Skeletal muscle tissue (tissue), 4 donors: ENCODE data around the gene COBLL1. TPM values are rescaled to one million over a fixed set of nuclear protein-coding genes. Genes with fewer than 3 reads are reported as not detected.

Experiments used
- H3K27ac ChIP-seq: one replicate; pipeline ENCODE4 v1.7.0; 2013; ENCODE audit warnings: mild to moderate bottlenecking, low read depth, low read length, inconsistent platforms
- H3K27me3 ChIP-seq, 3 donors: one replicate each; pipeline ENCODE4 v1.7.0; 2013; ENCODE audit warnings: low read length in 3 of 3; ENCODE audit not compliant: control insufficient read depth in 3 of 3, insufficient read depth in 3 of 3
- H3K36me3 ChIP-seq, 3 donors: one replicate each; pipeline ENCODE4 v1.7.0; 2013; ENCODE audit warnings: low read length in 3 of 3; ENCODE audit not compliant: control insufficient read depth in 3 of 3, insufficient read depth in 3 of 3
- H3K4me1 ChIP-seq, 3 donors: one replicate each; pipeline ENCODE4 v1.7.0; 2013; ENCODE audit warnings: low read length in 3 of 3, mild to moderate bottlenecking in 3 of 3; ENCODE audit not compliant: control insufficient read depth in 3 of 3, insufficient read depth in 3 of 3
- H3K4me3 ChIP-seq, 3 donors: one replicate each; pipeline ENCODE4 v1.7.0; 2013; ENCODE audit warnings: low read length in 3 of 3
- H3K9ac ChIP-seq, 3 donors: one replicate each; pipeline ENCODE4 v1.7.0; 2013; ENCODE audit warnings: low read length in 3 of 3, mild to moderate bottlenecking in 3 of 3, moderate library complexity in 2 of 3, low read depth in 1 of 3
- H3K9me3 ChIP-seq, 3 donors: one replicate each; pipeline ENCODE4 v1.7.0; 2013; ENCODE audit warnings: low read length in 3 of 3; ENCODE audit not compliant: control insufficient read depth in 3 of 3
- total RNA-seq: library from RNA; depleted of rRNA; stranded (reverse); fragments of >200 nt; gene quantifications from one replicate; pipeline ENCODE4 v1.2.3, GENCODE V29; 2014
- donor health status: Osteomylitis.

COBLL1 gene
- total RNA-seq, 1 donor from 2014 or later: 11.0 TPM

GRCh38 chr2:164821338-164821737, 20.3 kb downstream of the COBLL1 start:
- Histone ChIP-seq H3K36me3 (no peaks in the 10 kb centered on the region), H3K9ac (no peak overlapping the region), H3K9me3 (no peaks in the 10 kb centered on the region), H3K27ac (no peak overlapping the region), H3K27me3 (no peaks in the 10 kb centered on the region), H3K4me1 (peaks cover 0 to 7% (median under 1%) of the 10 kb centered on the region in 3 donors), H3K4me3 (no peak overlapping the region)

DNA sequence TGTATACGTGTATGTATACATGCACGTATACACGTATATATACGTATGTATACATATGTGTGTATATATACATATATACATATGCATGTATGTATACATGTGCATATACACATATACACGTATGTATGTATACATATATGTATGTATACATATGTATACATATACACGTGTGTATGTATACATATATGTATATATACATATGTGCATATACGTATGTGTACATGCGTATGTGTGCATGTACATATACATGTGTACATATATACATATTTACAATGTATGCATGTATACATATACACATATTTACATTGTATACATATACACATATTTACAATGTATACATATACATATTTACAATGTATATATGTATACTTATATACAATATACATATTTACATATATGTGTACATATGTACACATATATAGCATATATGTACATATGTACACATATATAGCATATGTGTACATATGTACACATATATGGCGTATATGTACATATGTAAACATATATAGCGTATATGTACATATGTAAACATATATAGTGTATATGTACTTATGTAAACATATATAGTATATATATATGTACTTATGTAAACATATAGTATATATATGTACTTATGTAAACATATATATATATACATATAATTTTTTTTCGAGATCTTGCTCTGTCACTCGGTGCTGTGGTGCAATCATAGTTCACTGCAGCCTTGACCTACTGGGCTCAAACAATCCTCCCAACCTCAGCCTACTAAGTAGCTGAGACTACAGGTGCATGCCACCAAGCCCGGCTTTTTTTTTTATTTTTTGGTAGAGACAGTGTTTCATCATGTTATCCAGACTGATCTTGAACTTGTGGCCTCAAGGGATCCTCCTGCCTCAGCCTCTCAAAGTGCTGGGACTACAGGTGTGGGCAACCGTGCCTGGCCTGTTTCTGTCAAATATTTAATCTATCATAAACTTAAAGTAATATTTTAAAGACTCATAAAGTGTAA, 23.2 kb downstream of the COBLL1 start:
- no peaks in the 10 kb centered on the region for H3K27me3 ChIP-seq

GRCh38 chr2:164816900-164817299, 24.7 kb downstream of the COBLL1 start:
- Histone ChIP-seq H3K4me3 (no peak overlapping the region), H3K36me3 (no peaks in the 10 kb centered on the region), H3K27ac (no peak overlapping the region), H3K9me3 (no peaks in the 10 kb centered on the region), H3K27me3 (no peaks in the 10 kb centered on the region), H3K9ac (no peak overlapping the region), H3K4me1 (no peaks in the 10 kb centered on the region)

More for the DNA sequence above, 23.2 kb downstream of the COBLL1 start:
- Histone ChIP-seq H3K36me3 (no peaks in the 10 kb centered on the region), H3K9ac (no peak overlapping the region), H3K9me3 (no peaks in the 10 kb centered on the region), H3K4me3 (no peak overlapping the region), H3K4me1 (peaks cover 0 to 2% (median 0%) of the 10 kb centered on the region in 3 donors), H3K27ac (no peak overlapping the region)

DNA sequence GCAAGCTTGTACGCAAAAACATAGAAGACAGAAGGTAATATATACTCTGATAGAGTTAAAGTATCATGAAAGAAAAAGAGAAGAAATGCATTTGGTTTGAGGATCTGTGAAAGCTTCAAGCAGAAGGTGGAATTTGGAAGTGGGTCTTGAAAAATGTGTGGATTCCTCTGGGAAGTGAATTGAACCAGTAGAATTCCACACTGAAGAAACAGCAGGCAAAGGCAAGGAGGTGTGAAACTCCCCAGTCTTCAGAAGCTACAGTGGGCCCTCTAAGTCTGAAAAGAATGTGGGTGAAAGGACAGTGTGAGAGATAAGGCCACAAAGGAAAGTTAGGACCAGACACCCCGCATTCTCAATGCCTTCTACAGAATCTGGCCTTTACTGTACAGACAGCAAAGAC, 25.6 kb downstream of the COBLL1 start:
- no peaks in the 10 kb centered on the region for H3K9me3 ChIP-seq
- no peaks in the 10 kb centered on the region for H3K4me1 ChIP-seq
- H3K9ac ChIP-seq: no peak overlapping the region
- no peaks in the 10 kb centered on the region for H3K27me3 ChIP-seq
- H3K4me3 ChIP-seq: no peak overlapping the region
- H3K27ac ChIP-seq: no peak overlapping the region
- no peaks in the 10 kb centered on the region for H3K36me3 ChIP-seq

DNA sequence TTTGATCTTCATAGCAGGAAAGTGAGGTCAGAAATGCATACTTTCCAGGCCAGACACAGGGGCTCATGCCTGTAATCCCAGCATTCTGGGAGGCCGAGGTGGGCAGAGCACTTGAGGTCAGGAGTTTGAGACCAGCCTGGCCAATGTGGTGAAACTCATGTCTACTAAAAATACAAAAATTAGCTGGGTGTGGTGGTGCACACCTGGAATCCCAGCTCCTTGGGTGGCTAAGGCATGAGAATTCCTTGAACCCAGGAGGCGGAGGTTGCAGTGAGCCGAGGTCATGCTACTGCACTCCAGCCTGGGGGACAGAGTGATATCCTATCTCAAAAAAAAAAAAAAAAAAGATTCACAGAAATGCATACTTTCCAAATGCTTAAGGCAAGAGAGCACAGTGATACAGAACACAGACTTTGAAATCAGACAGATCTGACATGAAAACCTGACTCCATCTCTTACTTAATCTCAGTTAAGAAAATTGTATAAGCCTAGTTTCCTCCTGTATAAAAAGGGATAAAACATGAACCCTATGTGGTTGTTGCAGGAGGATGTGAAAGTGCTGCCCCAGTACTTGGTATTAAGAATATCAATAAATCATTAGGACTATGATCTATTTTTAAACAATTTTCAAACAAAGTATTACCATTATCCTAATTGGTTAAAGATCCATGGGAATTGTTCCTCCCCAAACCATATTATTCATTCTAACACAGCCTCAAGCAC, 26.4 kb downstream of the COBLL1 start:
- no peaks in the 10 kb centered on the region for H3K4me1 ChIP-seq
- no peak overlapping the region for H3K9ac ChIP-seq
- no peak overlapping the region for H3K27ac ChIP-seq
- no peaks in the 10 kb centered on the region for H3K27me3 ChIP-seq
- no peaks in the 10 kb centered on the region for H3K36me3 ChIP-seq
- no peak overlapping the region for H3K4me3 ChIP-seq
- H3K9me3 ChIP-seq: no peaks in the 10 kb centered on the region

- peaks cover 0 to 2% (median 0%) of the 10 kb centered on the region in 3 donors for H3K4me1 ChIP-seq
- H3K9me3 ChIP-seq: no peaks in the 10 kb centered on the region
- H3K9ac ChIP-seq: no peak overlapping the region
- H3K36me3 ChIP-seq: no peaks in the 10 kb centered on the region
- no peak overlapping the region for H3K27ac ChIP-seq
- H3K27me3 ChIP-seq: no peaks in the 10 kb centered on the region
- no peak overlapping the region for H3K4me3 ChIP-seq
Measured at GRCh38 chr2:164813535-164813934, 28.1 kb downstream of the COBLL1 start.

- H3K4me1 ChIP-seq: peaks cover 0 to 2% (median 0%) of the 10 kb centered on the region in 3 donors
- no peak overlapping the region for H3K4me3 ChIP-seq
- no peaks in the 10 kb centered on the region for H3K27me3 ChIP-seq
- no peak overlapping the region for H3K9ac ChIP-seq
- H3K27ac ChIP-seq: no peak overlapping the region
- H3K9me3 ChIP-seq: no peaks in the 10 kb centered on the region
- H3K36me3 ChIP-seq: no peaks in the 10 kb centered on the region
Measured at GRCh38 chr2:164812378-164812777, 29.2 kb downstream of the COBLL1 start.

DNA sequence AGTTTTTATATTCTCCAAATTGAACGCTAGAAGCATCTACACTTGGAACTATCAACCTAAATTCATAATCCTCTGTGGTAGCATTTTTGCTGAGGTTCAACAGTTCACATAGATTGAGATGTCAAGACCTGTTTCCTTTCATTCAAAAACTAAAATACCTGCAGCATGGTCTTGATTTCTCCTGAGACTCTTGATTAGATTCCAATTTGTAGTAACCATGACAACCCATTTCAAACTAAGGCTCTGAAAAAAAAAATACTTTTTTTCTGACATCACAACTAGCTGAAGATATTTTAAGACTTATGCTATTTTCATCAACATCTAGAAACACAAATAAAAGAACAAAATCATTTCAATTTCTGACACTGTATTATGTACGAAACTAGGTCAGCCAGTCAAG, 29.8 kb downstream of the COBLL1 start:
- Histone ChIP-seq H3K4me1 (peaks cover 0 to 2% (median 0%) of the 10 kb centered on the region in 3 donors), H3K4me3 (no peak overlapping the region), H3K9me3 (no peaks in the 10 kb centered on the region), H3K27ac (no peak overlapping the region), H3K27me3 (no peaks in the 10 kb centered on the region), H3K36me3 (no peaks in the 10 kb centered on the region), H3K9ac (no peak overlapping the region)

GRCh38 chr2:164810843-164811242, 30.8 kb downstream of the COBLL1 start:
- Histone ChIP-seq H3K27me3 (no peaks in the 10 kb centered on the region), H3K9ac (no peak overlapping the region), H3K4me3 (no peak overlapping the region), H3K4me1 (peaks cover 0 to 2% (median 0%) of the 10 kb centered on the region in 3 donors), H3K27ac (no peak overlapping the region), H3K36me3 (no peaks in the 10 kb centered on the region), H3K9me3 (no peaks in the 10 kb centered on the region)

- Histone ChIP-seq H3K27me3 (no peaks in the 10 kb centered on the region), H3K4me1 (peaks cover 0 to 4% (median 0%) of the 10 kb centered on the region in 3 donors), H3K4me3 (no peak overlapping the region), H3K9ac (no peak overlapping the region), H3K36me3 (no peaks in the 10 kb centered on the region), H3K9me3 (no peaks in the 10 kb centered on the region), H3K27ac (no peak overlapping the region)
Measured at GRCh38 chr2:164808776-164809175, 32.8 kb downstream of the COBLL1 start.
